GM21737 (cell line): ENCODE measurements around the gene RNF167.

Experiments used
- ATAC-seq: cut with Tn5 transposase; IDR thresholded peaks from one replicate; pipeline ENCODE4 v1.9.1; 2021; ENCODE audit warnings: mild to moderate bottlenecking, moderate library complexity; ENCODE audit not compliant: unreplicated experiment

The RNF167 gene

DNA sequence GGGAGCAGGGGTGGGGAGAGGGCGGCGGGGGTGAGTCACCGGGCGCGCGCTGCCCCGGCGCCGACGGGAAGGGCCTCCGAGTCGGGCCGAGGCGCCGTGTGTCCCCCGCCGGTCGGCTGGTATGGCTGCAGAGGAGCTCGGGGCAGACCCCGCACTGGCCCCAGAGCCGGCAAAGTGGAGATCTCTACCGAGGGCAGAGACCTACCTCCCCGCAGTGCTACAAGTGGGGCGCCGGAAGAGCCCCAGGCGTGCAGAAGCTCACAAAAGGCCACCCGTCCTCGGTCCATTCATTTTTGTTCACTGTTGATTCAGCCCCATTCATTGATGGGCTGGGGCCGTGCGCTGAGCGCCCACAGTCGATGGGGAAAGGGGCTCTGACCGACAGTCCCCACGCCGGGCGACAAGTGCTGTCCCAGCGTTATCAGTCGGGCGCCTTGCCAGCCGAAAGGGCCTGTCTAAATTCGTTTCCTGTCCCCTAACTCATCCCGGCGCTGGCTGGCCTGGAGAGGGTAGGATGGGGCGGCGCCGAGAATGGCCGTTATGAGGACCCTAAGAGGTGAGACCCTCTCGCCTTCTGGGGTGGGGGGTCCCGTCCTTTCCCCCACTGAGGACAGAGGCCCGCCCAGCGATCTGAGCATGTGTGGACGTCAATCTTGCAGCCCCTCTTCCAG lies 10.1 kb downstream of the RNF167 start:
- no peak for ATAC-seq

DNA sequence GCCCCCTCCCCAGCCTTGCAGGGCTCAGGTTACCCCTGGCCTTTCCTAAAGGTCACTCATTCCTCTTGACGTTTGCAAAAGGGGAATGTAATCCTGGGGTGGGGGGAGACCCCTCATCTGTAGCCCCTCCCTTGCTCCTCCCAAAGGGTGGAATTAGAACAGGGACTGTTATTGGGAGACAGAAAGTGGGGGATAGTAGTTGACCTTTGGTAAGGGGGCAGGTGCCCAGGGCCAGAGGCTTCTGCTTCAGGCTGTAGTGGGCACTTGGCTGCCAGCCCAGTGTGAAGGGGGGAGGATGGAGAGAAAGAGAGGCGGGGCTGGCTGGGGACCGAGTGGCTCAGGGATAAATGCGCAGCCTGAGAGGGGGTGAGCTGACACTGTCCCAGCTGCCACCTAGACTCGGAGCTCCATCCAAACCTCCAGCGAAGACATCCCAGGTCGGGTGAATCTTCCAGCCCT lies 10.7 kb downstream of the RNF167 start, which contains the start of gene ENO3:
TSS of gene ENO3 (plus strand) at position 374 of the 459 bp plus-strand sequence. CDS start 711 bp downstream, outside the sequence.
- no peak for ATAC-seq

DNA sequence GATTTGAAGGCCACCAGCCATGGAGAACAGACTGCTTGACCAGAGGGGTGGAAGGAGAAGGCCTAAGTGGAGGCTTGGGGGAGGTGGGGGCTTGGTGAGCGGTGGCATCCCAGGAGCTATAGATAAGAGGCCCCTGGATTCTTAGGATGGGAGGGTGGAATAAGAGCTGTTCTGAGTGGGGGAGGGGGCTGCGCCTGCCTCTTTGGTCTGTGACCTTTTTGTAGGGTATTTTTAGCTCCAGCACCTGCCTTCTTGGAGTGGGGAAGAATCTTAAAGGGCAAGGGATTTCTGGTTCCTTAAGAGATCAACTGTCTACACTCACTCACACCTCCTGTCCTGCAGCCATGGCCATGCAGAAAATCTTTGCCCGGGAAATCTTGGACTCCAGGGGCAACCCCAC lies 11.4 kb downstream of the RNF167 start:
- ATAC-seq = no peak

DNA sequence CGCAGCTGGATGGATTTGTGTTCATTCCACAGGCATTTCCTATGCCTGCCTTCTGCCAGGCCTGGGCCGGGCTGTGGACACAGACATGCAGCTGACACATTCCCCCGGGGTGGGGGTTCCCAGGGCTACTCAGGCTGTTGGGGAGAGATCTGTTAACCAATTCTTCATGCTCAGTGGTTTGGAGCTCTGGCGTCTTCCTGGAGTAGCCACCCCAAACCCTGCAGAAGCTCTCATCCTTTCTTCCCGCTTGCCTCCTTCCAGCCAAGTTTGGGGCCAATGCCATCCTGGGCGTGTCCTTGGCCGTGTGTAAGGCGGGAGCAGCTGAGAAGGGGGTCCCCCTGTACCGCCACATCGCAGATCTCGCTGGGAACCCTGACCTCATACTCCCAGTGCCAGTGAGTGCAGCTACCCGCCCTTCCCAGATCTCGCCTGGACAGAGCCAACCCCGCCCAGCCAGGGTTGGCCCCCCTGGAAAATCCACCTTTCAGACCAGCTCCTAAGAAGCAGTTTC lies 13.4 kb downstream of the RNF167 start:
- ATAC-seq = no peak

DNA sequence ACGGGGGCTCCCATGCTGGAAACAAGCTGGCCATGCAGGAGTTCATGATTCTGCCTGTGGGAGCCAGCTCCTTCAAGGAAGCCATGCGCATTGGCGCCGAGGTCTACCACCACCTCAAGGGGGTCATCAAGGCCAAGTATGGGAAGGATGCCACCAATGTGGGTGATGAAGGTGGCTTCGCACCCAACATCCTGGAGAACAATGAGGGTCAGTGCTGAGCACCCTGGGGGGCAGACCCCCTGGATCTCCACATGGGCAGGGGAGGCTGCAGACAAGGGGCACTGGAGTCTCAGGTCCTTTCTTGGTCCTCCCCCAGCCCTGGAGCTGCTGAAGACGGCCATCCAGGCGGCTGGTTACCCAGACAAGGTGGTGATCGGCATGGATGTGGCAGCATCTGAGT lies 15.0 kb downstream of the RNF167 start:
- no peak for ATAC-seq

DNA sequence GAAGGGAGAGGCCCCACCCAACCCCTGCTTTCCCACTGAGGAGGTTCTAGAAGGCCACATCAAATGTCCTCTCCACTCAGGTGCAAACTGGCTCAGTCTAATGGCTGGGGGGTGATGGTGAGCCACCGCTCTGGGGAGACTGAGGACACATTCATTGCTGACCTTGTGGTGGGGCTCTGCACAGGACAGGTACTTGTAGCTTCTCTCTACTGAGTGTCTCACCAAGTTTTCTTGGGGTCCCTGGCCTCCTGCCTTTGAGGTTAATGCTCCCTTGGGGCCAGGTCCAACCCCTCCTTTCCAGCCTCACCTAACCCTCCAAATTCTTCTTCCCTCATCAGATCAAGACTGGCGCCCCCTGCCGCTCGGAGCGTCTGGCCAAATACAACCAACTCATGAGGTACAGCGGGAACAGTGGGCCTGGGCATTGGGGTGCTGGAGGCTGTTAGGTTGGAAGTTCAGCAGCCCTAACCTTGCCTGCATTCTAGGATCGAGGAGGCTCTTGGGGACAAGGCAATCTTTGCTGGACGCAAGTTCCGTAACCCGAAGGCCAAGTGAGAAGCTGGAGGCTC lies 16.5 kb downstream of the RNF167 start:
- ATAC-seq = no peak

DNA sequence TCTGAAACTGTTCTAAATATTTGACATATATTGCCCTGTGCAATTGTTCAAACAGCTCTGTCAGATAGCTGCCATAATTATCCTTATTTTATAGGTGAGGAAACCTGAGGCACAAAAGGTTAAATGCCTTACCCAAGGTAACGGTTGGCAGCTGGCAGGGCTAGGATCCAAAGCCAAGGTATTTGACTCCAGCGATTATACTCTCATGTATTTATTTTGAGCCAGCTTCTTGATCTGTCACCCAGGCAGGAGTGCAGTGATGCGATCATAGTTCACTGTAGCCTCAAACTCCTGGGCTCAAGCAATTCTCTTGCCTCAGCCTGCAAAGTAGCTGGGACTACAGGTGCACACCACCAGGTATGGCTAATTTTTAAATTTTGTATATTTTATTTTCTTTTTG lies 18.0 kb downstream of the RNF167 start:
- ATAC-seq = no peak

DNA sequence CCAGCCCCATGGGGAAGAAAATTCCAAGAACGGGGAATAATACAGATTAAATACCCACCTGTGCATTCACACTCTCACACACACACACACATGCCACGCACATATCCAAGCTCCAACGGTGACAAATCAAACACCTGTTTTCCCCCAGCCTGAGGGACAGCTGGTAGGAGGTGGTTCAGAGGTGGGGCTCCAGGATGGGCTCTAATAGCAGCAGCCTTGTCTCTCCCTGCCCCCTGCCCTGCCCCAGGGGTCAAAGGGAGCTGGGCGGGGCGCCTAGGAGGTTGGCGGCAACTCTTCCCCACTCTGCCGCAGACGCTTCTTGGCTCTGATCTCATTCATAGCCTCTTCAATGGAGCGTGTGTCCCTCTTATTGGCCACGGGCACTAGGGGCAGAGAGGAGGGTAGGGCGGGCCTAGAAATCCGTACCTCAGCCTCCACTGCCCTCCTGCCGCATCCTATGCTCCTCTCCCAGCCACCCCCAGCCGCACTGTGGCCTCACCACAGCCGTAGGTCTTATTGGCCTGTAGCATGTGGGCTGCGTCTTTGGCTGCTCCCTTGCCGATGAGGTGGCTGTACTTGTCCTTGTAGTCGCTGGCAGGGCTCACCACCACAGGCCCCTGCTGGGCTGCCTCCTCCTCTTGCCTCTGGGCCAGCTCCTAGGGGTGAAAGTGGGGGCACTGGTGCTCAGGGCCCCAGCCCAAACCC lies 19.3 kb downstream of the RNF167 start:
- ATAC-seq = no peak

DNA sequence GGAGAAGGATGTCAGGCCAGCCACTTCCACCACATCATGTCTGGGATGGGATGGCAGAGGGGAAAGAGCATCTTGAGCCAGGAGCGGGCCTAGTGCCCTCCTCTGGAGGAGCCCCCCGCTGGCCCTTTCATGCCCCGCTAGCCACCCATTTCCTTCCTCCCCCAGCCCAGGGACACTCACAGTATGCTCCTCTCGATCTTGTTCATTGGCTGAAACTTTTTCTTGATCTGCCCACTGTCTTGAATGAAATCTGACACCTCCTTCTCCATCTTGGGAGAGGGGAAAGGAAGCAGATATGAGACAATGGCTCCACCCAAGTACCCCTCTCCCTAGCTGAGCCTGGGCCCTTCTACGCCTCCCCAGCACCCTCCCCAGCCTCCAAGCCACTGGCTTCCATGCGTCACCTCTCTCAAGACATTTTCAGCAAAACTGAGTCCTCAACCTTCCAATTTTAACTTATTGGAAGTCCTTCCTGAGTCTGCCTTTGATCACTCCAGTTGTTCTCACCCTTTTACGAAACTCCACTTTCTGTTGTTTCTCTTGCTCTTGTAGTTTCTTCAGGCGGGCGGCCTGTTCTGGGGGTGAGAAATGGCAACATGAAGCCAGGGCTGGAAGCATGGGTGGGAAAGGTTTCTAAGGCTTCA lies 20.3 kb downstream of the RNF167 start:
- ATAC-seq = no peak

DNA sequence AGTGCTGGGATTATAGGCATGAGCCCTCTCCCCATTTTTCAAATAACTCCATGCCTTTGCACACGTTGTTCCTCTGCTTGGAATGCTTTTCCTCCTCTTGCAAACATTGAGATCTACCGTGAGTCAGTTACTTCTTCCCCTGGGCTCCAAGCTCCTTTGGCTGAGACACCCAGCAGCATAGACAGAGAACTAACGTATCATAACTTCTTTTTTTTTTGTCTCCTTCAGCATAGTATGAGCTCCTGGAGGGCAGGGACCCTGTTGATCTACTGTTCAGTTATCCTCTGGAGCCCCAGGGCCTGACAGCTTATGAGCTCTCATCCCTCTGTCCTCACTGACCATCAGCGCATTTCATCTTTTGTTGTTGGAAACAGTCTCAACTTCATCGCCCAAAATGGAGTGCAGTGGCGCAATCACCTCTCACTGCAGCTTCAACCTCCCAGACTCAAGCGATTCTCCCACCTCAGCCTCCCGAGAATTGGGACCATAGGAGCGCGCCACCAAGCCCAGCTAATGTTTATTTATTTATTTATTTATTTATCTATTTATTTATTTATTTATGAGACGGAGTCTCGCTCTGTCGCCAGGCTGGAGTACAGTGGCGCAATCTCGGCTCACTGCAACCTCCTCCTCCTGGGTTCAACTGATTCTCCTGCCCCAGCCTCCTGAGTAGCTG lies 25.4 kb downstream of the RNF167 start:
- no peak for ATAC-seq

DNA sequence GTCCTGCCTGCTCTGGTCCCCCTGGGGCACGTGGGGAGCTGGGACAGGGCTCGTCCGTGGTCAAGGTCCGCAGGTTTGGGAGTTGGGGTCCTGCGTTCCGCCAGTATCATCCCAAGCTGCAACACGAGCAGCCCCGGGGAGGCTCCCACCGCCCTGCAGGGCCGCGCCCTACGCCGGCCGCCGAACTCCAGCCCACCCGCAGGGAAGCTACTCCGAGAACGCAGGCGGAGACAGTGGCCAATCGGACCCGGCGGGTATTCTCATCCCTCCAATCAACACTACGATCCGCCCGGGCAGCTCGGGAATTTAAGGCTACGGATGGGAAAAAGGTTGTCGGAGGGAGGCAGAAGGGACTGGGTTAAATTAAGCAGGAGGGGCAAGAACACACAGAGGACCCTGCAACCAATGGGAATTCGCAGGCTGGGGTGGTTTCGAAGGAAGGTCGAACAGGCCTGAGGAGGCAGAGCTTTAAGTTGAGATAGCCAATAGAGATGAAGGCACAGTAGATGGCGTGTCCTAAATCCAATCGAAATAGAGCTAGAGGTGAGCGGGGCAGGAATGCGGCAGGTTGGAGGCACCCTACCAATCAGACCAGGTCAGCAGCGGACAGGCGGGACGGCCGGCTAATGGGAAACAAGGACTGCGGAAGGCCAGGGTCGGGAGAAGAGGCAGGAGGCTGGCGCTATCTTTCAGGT lies 26.9 kb downstream of the RNF167 start:
- peak; percentile 82 for ATAC-seq

DNA sequence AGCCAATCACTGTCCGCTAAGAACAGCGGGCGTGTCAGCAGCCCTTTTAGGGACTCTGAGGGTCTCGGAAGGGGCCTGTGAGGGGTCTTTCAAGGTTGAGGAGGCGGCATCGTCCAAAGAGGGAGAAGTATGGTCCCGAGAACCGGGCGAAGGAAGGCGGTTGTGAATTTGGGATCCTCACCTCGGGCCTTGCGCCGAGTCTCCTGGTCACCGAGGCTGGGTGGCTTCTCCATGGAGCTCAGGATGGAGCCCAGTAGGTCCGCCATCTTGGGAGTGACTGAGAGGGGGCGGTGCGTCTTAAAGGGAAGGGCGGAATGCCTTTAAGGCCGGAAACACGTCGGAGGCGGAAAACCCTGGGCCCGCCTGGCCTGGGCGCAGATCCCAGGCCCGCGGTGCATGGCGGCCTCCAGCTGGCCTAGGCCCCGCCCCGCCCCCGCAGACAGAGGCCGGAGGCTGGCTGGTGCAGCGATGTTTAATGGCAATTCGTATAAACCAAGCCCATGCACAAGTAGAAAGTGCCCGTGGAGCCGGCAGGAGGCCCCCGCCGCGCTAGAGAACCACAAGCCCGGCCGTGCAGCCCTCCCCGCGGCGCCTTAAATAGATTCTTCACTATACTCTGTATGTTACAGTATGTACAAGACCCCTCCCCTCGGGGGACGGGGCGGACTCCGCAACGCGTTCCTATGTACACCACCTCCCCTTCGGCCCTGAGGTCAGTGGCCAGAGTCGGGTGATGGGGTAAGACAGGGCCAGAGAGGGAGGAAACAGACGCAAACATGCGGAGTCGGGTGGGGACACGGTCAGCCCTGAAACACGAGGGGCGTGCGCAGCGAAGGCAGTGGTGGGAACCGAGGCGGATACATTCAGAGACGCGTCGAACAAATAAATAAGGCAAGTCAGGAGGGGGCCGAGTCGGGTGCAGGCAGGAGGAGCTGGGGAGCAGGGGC lies 27.7 kb downstream of the RNF167 start, which contains the start of gene SPAG7:
TSS of gene SPAG7 (minus strand) at position 279 of the 947 bp plus-strand sequence. CDS start at position 266, 13 bp downstream.
- ATAC-seq = peak; percentile 58

DNA sequence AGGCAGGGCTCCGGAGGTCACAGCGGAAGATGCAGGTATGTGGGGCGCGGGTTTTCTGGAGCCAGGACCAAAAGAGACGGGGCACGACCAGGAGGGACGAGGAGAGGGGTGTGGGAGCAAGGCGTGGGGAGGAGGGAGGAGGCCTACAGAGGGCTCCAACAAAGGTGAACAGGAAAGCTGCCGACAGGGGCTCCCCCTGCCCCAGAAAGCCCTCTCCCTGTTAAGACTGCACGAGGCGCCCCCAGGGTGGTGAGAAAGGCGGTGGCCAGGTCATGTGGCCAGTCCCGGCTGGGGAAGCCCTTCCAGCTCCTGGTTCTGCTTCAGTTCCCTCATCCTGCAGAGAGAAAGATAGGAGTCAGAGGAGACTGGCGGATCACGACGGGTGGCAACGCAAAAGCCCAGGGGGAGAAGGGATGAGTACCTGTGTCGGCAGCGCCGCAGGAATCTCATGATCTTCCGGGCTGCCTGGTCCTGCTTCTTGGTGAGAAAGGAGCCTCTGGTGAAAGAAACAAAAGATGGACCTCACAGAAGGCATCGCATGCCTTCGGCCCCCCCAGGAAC lies 28.5 kb downstream of the RNF167 start:
- ATAC-seq = no peak

DNA sequence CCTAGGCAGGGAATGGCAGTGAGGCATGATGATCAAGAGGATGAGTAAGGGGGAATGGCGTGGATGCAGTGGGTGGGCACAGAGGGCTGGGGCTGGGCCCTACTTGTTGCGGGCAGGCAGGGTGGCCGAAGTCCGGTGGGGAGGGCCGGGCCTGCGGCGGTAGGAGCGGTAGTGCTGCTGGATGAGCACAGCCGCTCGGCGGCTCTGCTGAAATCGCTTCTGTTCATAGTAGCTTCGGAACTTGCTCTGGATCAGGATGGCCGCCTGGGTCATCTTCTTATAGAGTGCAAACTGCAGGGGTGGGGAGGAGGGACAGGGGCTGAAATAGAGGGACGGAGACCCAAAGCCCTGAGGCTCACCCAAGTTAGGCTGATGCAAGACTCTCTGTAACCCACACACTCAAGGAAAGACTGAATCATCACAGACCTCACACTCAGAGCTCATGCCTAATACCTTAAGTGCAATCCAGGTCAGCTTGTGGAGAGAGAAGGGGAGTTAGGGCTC lies 29.0 kb downstream of the RNF167 start:
- no peak for ATAC-seq

DNA sequence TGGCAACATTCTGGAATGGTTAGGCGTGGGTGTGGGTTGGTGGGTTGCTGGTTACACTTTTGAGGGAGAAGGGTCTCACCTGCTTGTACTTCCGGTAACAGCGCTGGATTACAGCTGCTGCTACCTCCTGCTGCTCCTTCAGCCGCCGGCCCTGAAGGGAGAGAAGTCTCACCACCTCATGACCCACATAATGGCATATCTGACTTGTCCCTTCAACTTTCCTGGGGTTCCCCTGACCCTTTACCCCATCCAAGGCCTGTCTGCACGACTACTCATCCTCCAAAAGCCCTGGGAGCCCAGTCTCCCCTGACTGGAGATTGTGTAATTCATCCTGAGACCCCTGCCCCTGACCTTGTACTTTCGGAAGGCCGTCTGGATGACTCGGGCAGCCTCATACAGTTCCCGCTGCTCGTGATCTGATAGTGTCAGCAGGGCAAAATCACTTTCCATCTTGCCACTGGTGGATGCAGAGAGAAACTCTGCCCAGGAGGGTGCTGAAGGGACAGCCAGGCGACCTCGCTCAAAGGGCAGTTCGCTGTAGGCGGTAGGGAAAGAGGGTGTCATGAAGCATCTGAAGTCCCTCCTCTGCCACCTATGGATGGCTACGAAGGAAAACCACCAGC lies 29.6 kb downstream of the RNF167 start:
- ATAC-seq = no peak

DNA sequence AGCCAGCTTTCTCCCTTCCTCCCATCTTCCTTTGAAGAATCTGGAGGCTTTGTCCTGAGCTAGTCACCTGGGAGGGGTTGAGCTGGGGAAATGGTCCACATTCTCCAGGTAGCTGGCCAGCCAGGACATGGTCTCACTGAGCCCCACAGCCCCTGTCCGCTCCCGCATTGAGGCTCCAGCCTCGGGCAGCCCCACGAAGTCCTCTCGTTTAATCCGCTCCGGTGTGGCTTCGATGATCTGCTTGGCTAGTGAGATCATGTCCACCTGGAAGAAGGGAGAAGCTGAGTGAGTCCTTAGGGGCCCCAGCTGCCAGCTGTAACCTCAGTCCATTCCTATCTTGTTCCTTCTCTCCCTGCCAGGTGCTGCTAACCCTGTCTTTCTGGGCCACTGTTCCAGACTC lies 30.2 kb downstream of the RNF167 start:
- no peak for ATAC-seq

DNA sequence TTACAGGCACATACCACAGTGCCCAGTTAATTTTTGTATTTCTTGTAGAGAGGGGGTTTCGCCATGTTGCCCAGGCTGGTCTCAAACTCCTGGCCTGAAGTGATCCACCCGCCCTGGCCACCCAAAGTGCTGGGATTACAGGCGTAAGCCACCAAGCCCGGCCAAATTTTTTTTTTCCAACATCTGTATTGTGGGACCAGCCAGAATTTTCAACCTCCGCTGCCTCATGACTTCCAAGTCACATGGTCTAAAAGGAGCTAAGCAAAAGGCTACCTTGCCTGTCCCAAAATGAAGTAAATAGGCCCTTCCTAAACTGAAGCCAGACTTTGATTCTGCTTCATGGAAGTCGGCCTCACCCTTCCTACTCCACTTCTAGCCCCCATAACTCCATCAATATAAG lies 31.8 kb downstream of the RNF167 start:
- no peak for ATAC-seq

DNA sequence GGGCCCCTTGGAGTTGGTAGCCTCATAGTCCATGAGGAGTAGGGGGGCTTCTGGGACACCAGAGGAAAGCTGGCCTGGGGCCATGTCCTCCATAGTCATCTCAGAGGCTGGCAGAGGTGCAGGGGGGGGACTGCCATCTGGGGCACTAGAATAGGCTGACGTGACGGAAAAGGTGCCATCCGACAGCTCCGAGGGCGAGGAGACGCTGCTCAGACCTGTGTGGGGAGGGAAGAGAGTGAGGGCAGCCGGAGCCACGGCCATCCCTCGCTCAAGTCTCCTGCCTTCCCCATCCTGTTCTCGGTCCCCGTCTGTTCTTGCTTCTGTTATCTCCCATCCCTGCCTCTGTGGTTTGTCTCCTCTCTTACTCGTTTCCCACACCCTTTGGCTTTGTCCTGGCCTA lies 32.3 kb downstream of the RNF167 start:
- no peak for ATAC-seq
